Uterus (tissue), 4 donors: ENCODE data around the gene ACAD11. TPM values are rescaled to one million over a fixed set of nuclear protein-coding genes. Genes with fewer than 3 reads are reported as not detected.

Source experiments
- DNase-seq, 2 donors: peaks; one replicate each; pipeline ENCODE4 v3.0.0-alpha.2; 2019 to 2020
- H3K27ac ChIP-seq, 2 donors: fragments of 200-600 bp; sonication (generic); 1 replicate in 1 of 2; 2 replicates in 1 of 2; pipeline ENCODE4 v1.5.1; 2016 to 2018
- H3K27me3 ChIP-seq, 2 donors: fragments of 200-600 bp; sonication (generic); one replicate each; pipeline ENCODE4 v1.5.1; 2018 to 2019; ENCODE audit warnings: control low read depth in 1 of 2
- H3K36me3 ChIP-seq, 2 donors: fragments of 200-600 bp; sonication (generic); one replicate each; pipeline ENCODE4 v1.5.1; 2019; ENCODE audit warnings: control low read depth in 1 of 2
- H3K4me1 ChIP-seq, 2 donors: fragments of 200-600 bp; sonication (generic); one replicate each; pipeline ENCODE4 v1.5.1; 2018 to 2019; ENCODE audit warnings: control low read depth in 1 of 2
- H3K4me3 ChIP-seq, 2 donors: fragments of 200-600 bp; sonication (generic); 1 replicate in 1 of 2; 2 replicates in 1 of 2; pipeline ENCODE4 v1.5.1; 2018 to 2019; ENCODE audit warnings: mild to moderate bottlenecking in 1 of 2
- H3K9me3 ChIP-seq, 2 donors: fragments of 200-600 bp; sonication (generic); one replicate each; pipeline ENCODE4 v1.5.1; 2019; ENCODE audit warnings: control low read depth in 1 of 2
- POLR2A ChIP-seq, 2 donors: fragments of 450-650 bp; IDR thresholded peaks; one replicate each; pipeline ENCODE4 v1.6.1; 2016; ENCODE audit warnings: antibody characterized with exemption in 2 of 2, mild to moderate bottlenecking in 1 of 2, moderate library complexity in 1 of 2
- intact Hi-C: fragments of 100-400 bp; cut with DNase I; formaldehyde crosslinking; loops from one replicate; pipeline ENCODE4 v1.15.1; 2023; ENCODE audit warnings: low total_unique reads
- total RNA-seq, 4 donors: library from RNA; depleted of rRNA in 3 of 4; stranded (reverse); fragments of >200 nt in 3 of 4; gene quantifications; one replicate each; pipeline versions ENCODE4 v1.1.0 to v1.2.4, GENCODE V29; 2014 to 2023
- TF ChIP-seq, protein P1 (sequence below), 4 experiments: fragments of 200-600 bp in 2 of 4; fragments of 450-650 bp in 2 of 4; sonication (generic) in 2 of 4; IDR thresholded peaks; one replicate each; pipeline ENCODE4 v1.5.1; 2016 to 2019; ENCODE audit warnings: antibody characterized with exemption in 4 of 4, mild to moderate bottlenecking in 2 of 4, moderate library complexity in 1 of 4
- donor health status: DM: yes; HTN: yes; CAD: no.

ACAD11 gene
- total RNA-seq, 4 donors from 2014 or later = 24.7 to 115 (median 47.0) TPM

- peak overlapping the region in 1 of 2 donors; percentile 72 for H3K27ac ChIP-seq
- intact Hi-C loops = no loop called here
- no peak for DNase-seq
- H3K4me3 ChIP-seq = no peak overlapping the region
- TF ChIP-seq, protein P1, sequence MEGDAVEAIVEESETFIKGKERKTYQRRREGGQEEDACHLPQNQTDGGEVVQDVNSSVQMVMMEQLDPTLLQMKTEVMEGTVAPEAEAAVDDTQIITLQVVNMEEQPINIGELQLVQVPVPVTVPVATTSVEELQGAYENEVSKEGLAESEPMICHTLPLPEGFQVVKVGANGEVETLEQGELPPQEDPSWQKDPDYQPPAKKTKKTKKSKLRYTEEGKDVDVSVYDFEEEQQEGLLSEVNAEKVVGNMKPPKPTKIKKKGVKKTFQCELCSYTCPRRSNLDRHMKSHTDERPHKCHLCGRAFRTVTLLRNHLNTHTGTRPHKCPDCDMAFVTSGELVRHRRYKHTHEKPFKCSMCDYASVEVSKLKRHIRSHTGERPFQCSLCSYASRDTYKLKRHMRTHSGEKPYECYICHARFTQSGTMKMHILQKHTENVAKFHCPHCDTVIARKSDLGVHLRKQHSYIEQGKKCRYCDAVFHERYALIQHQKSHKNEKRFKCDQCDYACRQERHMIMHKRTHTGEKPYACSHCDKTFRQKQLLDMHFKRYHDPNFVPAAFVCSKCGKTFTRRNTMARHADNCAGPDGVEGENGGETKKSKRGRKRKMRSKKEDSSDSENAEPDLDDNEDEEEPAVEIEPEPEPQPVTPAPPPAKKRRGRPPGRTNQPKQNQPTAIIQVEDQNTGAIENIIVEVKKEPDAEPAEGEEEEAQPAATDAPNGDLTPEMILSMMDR (IDR thresholded peaks at IDR 0.05) = no peak
- TF ChIP-seq POLR2A (IDR thresholded peaks at IDR 0.05) = no peak
- no peaks in the 10 kb centered on the region for H3K36me3 ChIP-seq
- no peaks in the 10 kb centered on the region for H3K9me3 ChIP-seq
- no peaks in the 10 kb centered on the region for H3K27me3 ChIP-seq
- peaks cover 0 to 5% of the 10 kb centered on the region in 2 donors for H3K4me1 ChIP-seq
These were observed 67.4 kb downstream of the ACAD11 start for GRCh38 chr3:132592216-132592615.

DNA sequence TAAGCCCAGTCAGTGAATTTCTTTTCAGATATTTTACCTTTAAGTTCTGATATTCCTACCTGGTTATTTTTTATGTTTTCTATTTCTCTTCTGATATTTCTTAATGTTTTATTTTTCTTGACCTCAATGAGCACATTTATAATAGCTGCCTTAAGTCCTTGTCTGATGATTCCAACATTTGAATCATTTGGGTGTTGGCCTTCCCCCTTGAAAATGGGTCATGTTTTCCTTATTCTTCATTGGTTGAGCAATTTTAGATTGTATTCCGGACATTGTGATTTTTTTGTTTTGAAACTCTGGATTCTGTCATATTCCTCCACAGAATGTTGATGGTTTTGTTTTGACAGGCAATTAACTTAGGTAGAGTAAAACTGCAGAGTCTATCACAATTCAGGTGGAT lies 72.2 kb downstream of the ACAD11 start:
- intact Hi-C loops = no loop called here
- Histone ChIP-seq H3K27ac (no peak overlapping the region), H3K4me1 (no peaks in the 10 kb centered on the region), H3K27me3 (no peaks in the 10 kb centered on the region), H3K4me3 (no peak overlapping the region), H3K9me3 (no peaks in the 10 kb centered on the region), H3K36me3 (no peaks in the 10 kb centered on the region)
- DNase-seq = no peak
- TF ChIP-seq, protein P1 (IDR thresholded peaks at IDR 0.05) = no peak
- TF ChIP-seq POLR2A (IDR thresholded peaks at IDR 0.05) = no peak

DNA sequence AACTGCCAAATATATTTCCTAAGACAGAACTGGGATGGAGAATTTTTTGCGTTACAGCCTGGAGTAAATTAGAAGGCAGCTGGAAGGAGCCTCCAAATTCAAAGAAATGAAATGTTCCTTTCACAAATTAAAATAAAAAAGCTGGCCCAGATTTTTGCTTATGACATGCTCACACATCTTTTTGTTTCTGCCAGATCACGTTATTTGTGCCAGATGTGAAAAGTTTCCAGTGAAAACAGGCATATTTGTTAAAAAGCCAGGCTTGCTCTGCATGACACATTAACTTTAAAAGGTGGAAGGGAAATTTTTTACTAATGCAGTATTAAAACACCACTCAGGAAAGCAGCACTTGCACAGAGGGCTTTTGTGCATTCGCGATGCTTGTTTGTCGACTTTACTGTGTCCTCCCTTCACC lies 85.8 kb downstream of the ACAD11 start:
- intact Hi-C loops = no loop called here
- Histone ChIP-seq H3K27me3 (no peaks in the 10 kb centered on the region), H3K4me1 (no peaks in the 10 kb centered on the region), H3K27ac (peak overlapping the region; percentile 70 to 80), H3K9me3 (no peaks in the 10 kb centered on the region), H3K36me3 (no peaks in the 10 kb centered on the region), H3K4me3 (no peak overlapping the region)
- no peak for DNase-seq
- TF ChIP-seq, protein P1 (IDR thresholded peaks at IDR 0.05) = no peak
- TF ChIP-seq POLR2A (IDR thresholded peaks at IDR 0.05) = no peak

GRCh38 chr3:132570016-132570415 lies 89.6 kb downstream of the ACAD11 start:
- Histone ChIP-seq H3K4me1 (no peaks in the 10 kb centered on the region), H3K27me3 (no peaks in the 10 kb centered on the region), H3K36me3 (no peaks in the 10 kb centered on the region), H3K27ac (peak overlapping the region; percentile 64 to 80), H3K9me3 (no peaks in the 10 kb centered on the region), H3K4me3 (no peak overlapping the region)
- no peak for DNase-seq
- intact Hi-C loops = no loop called here
- TF ChIP-seq POLR2A (IDR thresholded peaks at IDR 0.05) = no peak
- TF ChIP-seq, protein P1 (IDR thresholded peaks at IDR 0.05) = no peak

GRCh38 chr3:132569580-132569979 lies 90.0 kb downstream of the ACAD11 start:
- intact Hi-C loops = no loop called here
- Histone ChIP-seq H3K9me3 (no peaks in the 10 kb centered on the region), H3K36me3 (no peaks in the 10 kb centered on the region), H3K27me3 (no peaks in the 10 kb centered on the region), H3K27ac (peak overlapping the region; percentile 64 to 80), H3K4me1 (no peaks in the 10 kb centered on the region), H3K4me3 (no peak overlapping the region)
- TF ChIP-seq, protein P1 (IDR thresholded peaks at IDR 0.05) = no peak
- TF ChIP-seq POLR2A (IDR thresholded peaks at IDR 0.05) = no peak
- no peak for DNase-seq
